Measurements from ENCODE around the gene RIGI. TPM values are rescaled to one million over a fixed set of nuclear protein-coding genes. Genes with fewer than 3 reads are reported as not detected.
"Not testable (repeated sequence)": the region's sequence is repeated elsewhere in the genome, so short reads cannot be mapped to it uniquely, and the experiment has no call there.

RIGI gene
- total and polyA plus RNA-seq, 2 of the 4 experiments (the other 2 are of a cell fraction): 4.8 to 13.6 TPM

- Histone ChIP-seq H3K9me3 (ENCODE audit: control insufficient read depth, insufficient read depth, low read length) (no peaks in the 10 kb centered on the region), H3K4me1 (ENCODE audit: control insufficient read depth, insufficient read depth, low read length) (no peaks in the 10 kb centered on the region; the same call in 1 of the 2 replicates), H2BK120ac (ENCODE audit: low read depth, low read length) (no peak overlapping the region), H3K79me1 (ENCODE audit: low read depth in 1 of 2, low read length in 2 of 2) (peaks cover 23 to 36% of the 10 kb centered on the region in 2 experiments), H4K8ac (ENCODE audit: low read depth in 2 of 2, low read length in 2 of 2) (peak overlapping the region in 1 of 2 experiments; percentile 30; a peak in 1 of 4 replicates), H3K27ac (ENCODE audit: insufficient read depth, low read length) (peak overlapping the region; percentile 36), H3K27me3 (ENCODE audit: control insufficient read depth, insufficient read depth, low read length) (no peaks in the 10 kb centered on the region), H3K56ac (ENCODE audit: extremely low read depth, insufficient read depth, low read length) (peak overlapping the region; percentile 49; the same call in 1 of the 2 replicates), H2AK9ac (replicated peaks; ENCODE audit: low read depth, low read length, poor library complexity) (peak overlapping the region; percentile 67), H2BK15ac (ENCODE audit: low read depth, low read length) (no peak overlapping the region), H3K18ac (ENCODE audit: low read depth, low read length) (no peak overlapping the region), H3K4ac (ENCODE audit: low read depth, low read length) (peak overlapping the region; percentile 43; the same call in 1 of the 2 replicates), H2AFZ (replicated peaks; ENCODE audit: low read length, poor library complexity) (peak overlapping the region; percentile 95), H3K4me3 (ENCODE audit: insufficient read depth, low read depth, low read length) (peak overlapping the region; percentile 94), H2BK20ac (ENCODE audit: low read depth, low read length) (no peak overlapping the region), H4K20me1 (ENCODE audit: insufficient read depth, low read length) (peaks cover 20% of the 10 kb centered on the region), H3K14ac (replicated peaks; ENCODE audit: low read depth, low read length) (peak overlapping the region; percentile 80), H2AK5ac (ENCODE audit: low read depth, low read length) (peak overlapping the region; percentile 35; the same call in 1 of the 2 replicates), H3K9me1 (ENCODE audit: insufficient read depth, low read length) (no peaks in the 10 kb centered on the region), H2BK5ac (ENCODE audit: low read depth, low read length, poor library complexity, severe bottlenecking) (peak overlapping the region; percentile 27), H3K9ac (ENCODE audit: low read depth, low read length) (peak overlapping the region; percentile 77), H3K36me3 (ENCODE audit: control insufficient read depth, insufficient read depth, low read length) (no peaks in the 10 kb centered on the region), H4K5ac (ENCODE audit: low read depth, low read length) (no peak overlapping the region), H3K23ac (ENCODE audit: low read depth, low read length) (peak overlapping the region; percentile 81), H4K91ac (ENCODE audit: insufficient read depth, low read depth, low read length) (no peak overlapping the region), H3K4me2 (ENCODE audit: low read depth, low read length) (peak overlapping the region; percentile 98)
- no TSS peak for BruUV-seq (replicated peaks)
- dilution Hi-C loops (cut with HindIII; ENCODE audit: low sequenced_read_pairs, unreplicated experiment): loop anchor here (25.0 kb wide), 1 partner anchor 113 kb away; no protein-coding TSS in a partner anchor
- TF ChIP-seq RCOR1 (IDR thresholded peaks at IDR 0.05; ENCODE audit: insufficient replicate concordance, low read length) (no peak), CTCF (conservative IDR thresholded peaks at IDR 0.05; ENCODE audit: low read depth, low read length) (peak; percentile 17; the same call in 1 of the 2 replicates)
- ChIA-PET CTCF (interaction anchor here (0.6 to 2.7 kb wide), 6 partner anchors 14 to 171 kb away, joined by 3 to 10 read pairs (median 4); partner anchors contain the start of gene RIGI), POLR2A (ENCODE audit: unreplicated experiment) (interaction anchor here (0.6 kb wide), 1 partner anchor 23 kb away, joined by 5 read pairs; no protein-coding TSS in a partner anchor)
- in situ Hi-C loops (cut with MboI; ENCODE audit: low sequenced_read_pairs): no loop called here
- DNase-seq (peak; percentile 53), ATAC-seq (ENCODE audit: low read depth) (no peak)
- 0% methylated on average over 3 of the region's 10 CpGs; no CpG with 5 or more reads in 1 of the 2 experiments for WGBS, 2 experiments (ENCODE audit: extremely low coverage in 2 of 2, insufficient read length in 1 of 2)
- intact Hi-C loops (cut with micrococcal nuclease): loop anchor here (1.0 to 2.0 kb wide), 2 partner anchors 24 to 171 kb away; partner anchors contain the start of gene RIGI
Observed at GRCh38 chr9:32550150-32550561, 24.2 kb upstream of the RIGI start.

GRCh38 chr9:32548213-32548612, 22.2 kb upstream of the RIGI start:
- H2AFZ ChIP-seq (replicated peaks; ENCODE audit: low read length, poor library complexity); H3K9ac ChIP-seq (ENCODE audit: low read depth, low read length); H3K27ac ChIP-seq (ENCODE audit: insufficient read depth, low read length); H3K4ac ChIP-seq (ENCODE audit: low read depth, low read length); H4K8ac ChIP-seq (ENCODE audit: low read depth in 2 of 2, low read length in 2 of 2); H3K9me3 ChIP-seq (ENCODE audit: control insufficient read depth, insufficient read depth, low read length); DNase-seq; dilution Hi-C loops (cut with HindIII; ENCODE audit: low sequenced_read_pairs, unreplicated experiment); H2AK9ac ChIP-seq (replicated peaks; ENCODE audit: low read depth, low read length, poor library complexity); H2BK120ac ChIP-seq (ENCODE audit: low read depth, low read length); H3K23ac ChIP-seq (ENCODE audit: low read depth, low read length); H2BK20ac ChIP-seq (ENCODE audit: low read depth, low read length); H3K27me3 ChIP-seq (ENCODE audit: control insufficient read depth, insufficient read depth, low read length); BruUV-seq (replicated peaks); H3K9me1 ChIP-seq (ENCODE audit: insufficient read depth, low read length); H4K5ac ChIP-seq (ENCODE audit: low read depth, low read length); H2BK5ac ChIP-seq (ENCODE audit: low read depth, low read length, poor library complexity, severe bottlenecking); H3K56ac ChIP-seq (ENCODE audit: extremely low read depth, insufficient read depth, low read length); H3K4me2 ChIP-seq (ENCODE audit: low read depth, low read length); in situ Hi-C loops (cut with MboI; ENCODE audit: low sequenced_read_pairs); H4K91ac ChIP-seq (ENCODE audit: insufficient read depth, low read depth, low read length); H2BK15ac ChIP-seq (ENCODE audit: low read depth, low read length); H3K36me3 ChIP-seq (ENCODE audit: control insufficient read depth, insufficient read depth, low read length); H3K18ac ChIP-seq (ENCODE audit: low read depth, low read length); H3K4me3 ChIP-seq (ENCODE audit: insufficient read depth, low read depth, low read length); H3K14ac ChIP-seq (replicated peaks; ENCODE audit: low read depth, low read length); CTCF ChIA-PET; H3K4me1 ChIP-seq (ENCODE audit: control insufficient read depth, insufficient read depth, low read length); ATAC-seq (ENCODE audit: low read depth); H2AK5ac ChIP-seq (ENCODE audit: low read depth, low read length); POLR2A ChIA-PET (ENCODE audit: unreplicated experiment): not testable (repeated sequence)
- intact Hi-C loops (cut with micrococcal nuclease): loop anchor here (10.0 kb wide), 1 partner anchor 53 kb away; no protein-coding TSS in a partner anchor
- peaks cover 20 to 41% of the 10 kb centered on the region in 2 experiments for H3K79me1 ChIP-seq (ENCODE audit: low read depth in 1 of 2, low read length in 2 of 2)
- WGBS, 2 experiments (ENCODE audit: extremely low coverage in 2 of 2, insufficient read length in 1 of 2): 100% methylated on average over 6 of the region's 20 CpGs; no CpG with 5 or more reads in 1 of the 2 experiments
- H4K20me1 ChIP-seq (ENCODE audit: insufficient read depth, low read length): peaks cover 27% of the 10 kb centered on the region
